ENCODE measurements around the gene LIPJ. TPM values are rescaled to one million over a fixed set of nuclear protein-coding genes. Genes with fewer than 3 reads are reported as not detected.

LIPJ gene
- total RNA-seq, 2 experiments from 2014 or later: not detected

GRCh38 chr10:88565072-88565471 lies 21.5 kb upstream of the LIPJ start:
- no peaks in the 10 kb centered on the region for H3K36me3 Mint-ChIP-seq
- no peaks in the 10 kb centered on the region for H3K27me3 Mint-ChIP-seq

GRCh38 chr10:88582411-88582805 lies 4.2 kb upstream of the LIPJ start:
- Mint-ChIP-seq H3K27ac (peak overlapping the region; percentile 43), H3K27me3 (no peaks in the 10 kb centered on the region), H3K4me1 (peaks cover 5% of the 10 kb centered on the region), H3K36me3 (peaks cover 7% of the 10 kb centered on the region), H3K9me3 (peaks cover 4% of the 10 kb centered on the region), H3K4me3 (peak overlapping the region; percentile 35)
- no peak for DNase-seq

More at GRCh38 chr10:88565072-88565471, 21.5 kb upstream of the LIPJ start:
- Mint-ChIP-seq H3K4me3 (no peak overlapping the region), H3K9me3 (no peaks in the 10 kb centered on the region), H3K4me1 (peaks cover 1% of the 10 kb centered on the region), H3K27ac (no peak overlapping the region)
- no peak for DNase-seq

GRCh38 chr10:88582806-88583583 lies 3.6 kb upstream of the LIPJ start, which contains the start of gene RNLS:
RNLS (minus strand) TSS chr10:88583318.
- Mint-ChIP-seq H3K4me3 (peak within 1 kb of the TSS; percentile 79), H3K27me3 (no peaks in the 10 kb centered on the region), H3K36me3 (peaks cover 7% of the 10 kb centered on the region), H3K27ac (peak within 1 kb of the TSS; percentile 88), H3K9me3 (peaks cover 4% of the 10 kb centered on the region), H3K4me1 (peaks cover 5% of the 10 kb centered on the region)
- DNase-seq: peak; percentile 68

GRCh38 chr10:88583584-88583957 lies 3.0 kb upstream of the LIPJ start:
- DNase-seq: no peak
- H3K36me3 Mint-ChIP-seq: peaks cover 7% of the 10 kb centered on the region
- H3K4me1 Mint-ChIP-seq: peaks cover 5% of the 10 kb centered on the region
- H3K9me3 Mint-ChIP-seq: peaks cover 4% of the 10 kb centered on the region
- H3K27me3 Mint-ChIP-seq: no peaks in the 10 kb centered on the region
- H3K4me3 Mint-ChIP-seq: peak overlapping the region; percentile 79
- H3K27ac Mint-ChIP-seq: peak overlapping the region; percentile 88

- no peak for DNase-seq
- Mint-ChIP-seq H3K27ac (no peak overlapping the region), H3K36me3 (no peaks in the 10 kb centered on the region), H3K9me3 (no peaks in the 10 kb centered on the region), H3K4me3 (no peak overlapping the region), H3K4me1 (no peaks in the 10 kb centered on the region), H3K27me3 (no peaks in the 10 kb centered on the region)
These were observed 5.8 kb downstream of the LIPJ start for GRCh38 chr10:88592381-88592780.

GRCh38 chr10:88592906-88593305 lies 6.3 kb downstream of the LIPJ start:
- no peak overlapping the region for H3K27ac Mint-ChIP-seq

GRCh38 chr10:88594482-88594881 lies 7.9 kb downstream of the LIPJ start:
- Mint-ChIP-seq H3K9me3 (no peaks in the 10 kb centered on the region), H3K27me3 (no peaks in the 10 kb centered on the region), H3K27ac (no peak overlapping the region), H3K4me1 (peaks cover 11% of the 10 kb centered on the region), H3K36me3 (no peaks in the 10 kb centered on the region), H3K4me3 (no peak overlapping the region)
- DNase-seq: no peak

More at GRCh38 chr10:88592906-88593305, 6.3 kb downstream of the LIPJ start:
- Mint-ChIP-seq H3K36me3 (no peaks in the 10 kb centered on the region), H3K4me3 (no peak overlapping the region), H3K27me3 (no peaks in the 10 kb centered on the region), H3K4me1 (peaks cover 4% of the 10 kb centered on the region), H3K9me3 (no peaks in the 10 kb centered on the region)
- no peak for DNase-seq

- DNase-seq: no peak
- H3K27ac Mint-ChIP-seq: peak overlapping the region; percentile 45
- H3K9me3 Mint-ChIP-seq: no peaks in the 10 kb centered on the region
- H3K4me3 Mint-ChIP-seq: no peak overlapping the region
- peaks cover 11% of the 10 kb centered on the region for H3K4me1 Mint-ChIP-seq
- H3K36me3 Mint-ChIP-seq: no peaks in the 10 kb centered on the region
- no peaks in the 10 kb centered on the region for H3K27me3 Mint-ChIP-seq
These were observed 11.5 kb downstream of the LIPJ start for GRCh38 chr10:88598055-88598454.

GRCh38 chr10:88608052-88608732 lies 21.6 kb downstream of the LIPJ start:
- H3K4me1 Mint-ChIP-seq: no peaks in the 10 kb centered on the region
- H3K9me3 Mint-ChIP-seq: no peaks in the 10 kb centered on the region
- no peak overlapping the region for H3K4me3 Mint-ChIP-seq
- H3K27ac Mint-ChIP-seq: no peak overlapping the region
- no peaks in the 10 kb centered on the region for H3K27me3 Mint-ChIP-seq
- DNase-seq: no peak
- H3K36me3 Mint-ChIP-seq: no peaks in the 10 kb centered on the region

- Mint-ChIP-seq H3K27me3 (no peaks in the 10 kb centered on the region), H3K4me3 (no peak overlapping the region), H3K4me1 (no peaks in the 10 kb centered on the region), H3K36me3 (no peaks in the 10 kb centered on the region), H3K9me3 (no peaks in the 10 kb centered on the region), H3K27ac (no peak overlapping the region)
- DNase-seq: no peak
These were observed 22.2 kb downstream of the LIPJ start for GRCh38 chr10:88608780-88609179.

GRCh38 chr10:88616250-88616977 lies 29.9 kb downstream of the LIPJ start:
- Mint-ChIP-seq H3K4me3 (no peak overlapping the region), H3K4me1 (no peaks in the 10 kb centered on the region), H3K9me3 (no peaks in the 10 kb centered on the region), H3K27ac (no peak overlapping the region), H3K27me3 (no peaks in the 10 kb centered on the region), H3K36me3 (no peaks in the 10 kb centered on the region)
- DNase-seq: no peak

GRCh38 chr10:88617772-88618300 lies 31.3 kb downstream of the LIPJ start:
- Mint-ChIP-seq H3K9me3 (no peaks in the 10 kb centered on the region), H3K4me3 (no peak overlapping the region), H3K27ac (no peak overlapping the region), H3K4me1 (no peaks in the 10 kb centered on the region), H3K36me3 (no peaks in the 10 kb centered on the region), H3K27me3 (no peaks in the 10 kb centered on the region)
- no peak for DNase-seq

- H3K4me1 Mint-ChIP-seq: no peaks in the 10 kb centered on the region
- no peaks in the 10 kb centered on the region for H3K9me3 Mint-ChIP-seq
- H3K27ac Mint-ChIP-seq: no peak overlapping the region
- H3K4me3 Mint-ChIP-seq: no peak overlapping the region
- no peaks in the 10 kb centered on the region for H3K27me3 Mint-ChIP-seq
- DNase-seq: no peak
- H3K36me3 Mint-ChIP-seq: no peaks in the 10 kb centered on the region
These were observed 31.9 kb downstream of the LIPJ start for GRCh38 chr10:88618496-88618895.

GRCh38 chr10:88620441-88620840 lies 33.9 kb downstream of the LIPJ start:
- DNase-seq: no peak

GRCh38 chr10:88623835-88624234 lies 37.3 kb downstream of the LIPJ start:
- Mint-ChIP-seq H3K27ac (no peak overlapping the region), H3K36me3 (no peaks in the 10 kb centered on the region), H3K27me3 (no peaks in the 10 kb centered on the region), H3K4me1 (peaks cover 3% of the 10 kb centered on the region), H3K4me3 (no peak overlapping the region), H3K9me3 (peaks cover 5% of the 10 kb centered on the region)
- no peak for DNase-seq

More at GRCh38 chr10:88620441-88620840, 33.9 kb downstream of the LIPJ start:
- H3K4me3 Mint-ChIP-seq: no peak overlapping the region
- H3K9me3 Mint-ChIP-seq: no peaks in the 10 kb centered on the region
- H3K27me3 Mint-ChIP-seq: no peaks in the 10 kb centered on the region
- no peaks in the 10 kb centered on the region for H3K36me3 Mint-ChIP-seq
- H3K4me1 Mint-ChIP-seq: peaks cover 3% of the 10 kb centered on the region
- no peak overlapping the region for H3K27ac Mint-ChIP-seq
